HG03095 (cell line): ENCODE measurements around the gene MBIP.
A peak's percentile ranks its signal among the peaks of the same experiment; 100 is the strongest.
"Not testable (repeated sequence)": the region's sequence is repeated elsewhere in the genome, so short reads cannot be mapped to it uniquely, and the experiment has no call there.

Experiments used
- ATAC-seq: cut with Tn5 transposase; IDR thresholded peaks from one replicate; pipeline ENCODE4 v1.9.1; 2021; ENCODE audit warnings: moderate library complexity; ENCODE audit not compliant: unreplicated experiment

Gene MBIP, protein sequence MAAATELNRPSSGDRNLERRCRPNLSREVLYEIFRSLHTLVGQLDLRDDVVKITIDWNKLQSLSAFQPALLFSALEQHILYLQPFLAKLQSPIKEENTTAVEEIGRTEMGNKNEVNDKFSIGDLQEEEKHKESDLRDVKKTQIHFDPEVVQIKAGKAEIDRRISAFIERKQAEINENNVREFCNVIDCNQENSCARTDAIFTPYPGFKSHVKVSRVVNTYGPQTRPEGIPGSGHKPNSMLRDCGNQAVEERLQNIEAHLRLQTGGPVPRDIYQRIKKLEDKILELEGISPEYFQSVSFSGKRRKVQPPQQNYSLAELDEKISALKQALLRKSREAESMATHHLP

GRCh38 chr14:36320200-36320896 lies at the start of gene MBIP:
MBIP (minus strand) TSS chr14:36320637; CDS start chr14:36320588, 49 bp downstream.
- peak; percentile 95 for ATAC-seq

GRCh38 chr14:36367985-36368774 lies 47.7 kb upstream of the MBIP start:
- ATAC-seq: no peak

DNA sequence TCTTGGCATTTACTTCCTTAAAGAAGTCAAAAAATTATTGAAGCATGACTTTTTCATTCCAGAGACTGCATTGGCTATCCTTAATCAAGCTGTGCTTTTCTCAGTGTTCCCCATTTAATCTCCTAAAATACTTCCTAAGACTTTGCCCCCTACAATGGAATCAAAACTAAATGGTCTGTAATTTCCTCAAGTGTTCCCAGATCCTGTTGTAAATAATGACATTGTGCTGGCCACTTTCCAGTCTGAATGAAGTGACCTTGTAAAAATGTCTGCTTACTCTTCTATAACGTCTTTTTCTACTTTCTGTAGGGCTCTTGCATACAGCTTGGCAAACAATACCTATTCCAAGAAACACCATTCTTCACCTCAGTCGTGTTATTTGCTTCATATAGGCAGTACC lies 45.3 kb upstream of the MBIP start:
- no peak for ATAC-seq

DNA sequence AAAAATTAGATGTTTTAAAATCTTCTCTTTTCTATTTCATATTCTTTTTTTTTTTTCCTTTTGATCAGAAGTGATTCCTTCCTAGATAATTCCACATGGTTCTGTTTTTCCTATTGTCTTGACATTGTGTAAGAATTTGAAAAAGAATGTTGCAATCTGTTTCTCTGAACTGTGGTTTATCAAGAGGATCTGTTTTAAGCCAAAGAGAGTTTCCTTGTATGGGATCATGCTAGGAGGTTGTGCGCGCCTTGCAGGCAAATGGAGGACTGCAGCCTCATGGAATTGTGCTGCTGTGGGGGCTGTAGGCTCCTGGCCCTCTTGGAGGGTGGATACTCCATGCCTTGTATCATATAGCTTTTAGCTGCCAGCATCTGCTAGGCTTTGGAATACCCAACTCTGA lies 43.3 kb upstream of the MBIP start:
- ATAC-seq: no peak

- no peak for ATAC-seq
Measured at GRCh38 chr14:36362648-36363047, 42.2 kb upstream of the MBIP start.

DNA sequence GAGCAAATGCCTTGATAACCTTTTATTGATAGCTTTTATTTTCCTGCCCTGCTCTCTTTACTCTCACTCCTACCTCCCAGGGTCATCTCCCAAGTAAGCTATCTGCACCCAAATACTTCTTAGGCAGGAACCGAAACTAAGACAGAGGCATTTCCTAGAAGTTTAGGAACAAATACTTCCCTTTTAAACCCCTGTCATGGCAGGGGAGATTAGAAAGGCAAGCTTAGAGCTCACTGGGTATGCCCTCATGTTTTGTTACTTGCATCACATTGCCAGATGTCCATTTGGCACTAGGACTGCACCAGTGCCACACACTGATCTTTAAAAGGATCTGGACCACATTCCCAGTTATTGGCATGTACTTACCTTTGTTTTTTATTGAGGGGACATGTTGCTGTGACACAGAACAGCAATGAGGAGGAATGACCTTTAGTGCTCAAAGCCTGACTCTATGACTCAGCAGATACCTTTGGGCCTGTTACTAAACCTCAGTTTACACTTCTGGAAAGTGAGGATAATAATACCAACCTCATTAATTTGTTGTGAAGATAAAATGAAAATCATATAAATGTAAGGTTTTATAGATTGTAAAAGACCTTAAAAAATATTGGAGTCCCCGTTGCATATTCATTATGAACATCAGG lies 40.9 kb upstream of the MBIP start:
- no peak for ATAC-seq

- no peak for ATAC-seq
Measured at GRCh38 chr14:36356862-36357261, 36.4 kb upstream of the MBIP start.

GRCh38 chr14:36346052-36346451 lies 25.6 kb upstream of the MBIP start:
- no peak for ATAC-seq

DNA sequence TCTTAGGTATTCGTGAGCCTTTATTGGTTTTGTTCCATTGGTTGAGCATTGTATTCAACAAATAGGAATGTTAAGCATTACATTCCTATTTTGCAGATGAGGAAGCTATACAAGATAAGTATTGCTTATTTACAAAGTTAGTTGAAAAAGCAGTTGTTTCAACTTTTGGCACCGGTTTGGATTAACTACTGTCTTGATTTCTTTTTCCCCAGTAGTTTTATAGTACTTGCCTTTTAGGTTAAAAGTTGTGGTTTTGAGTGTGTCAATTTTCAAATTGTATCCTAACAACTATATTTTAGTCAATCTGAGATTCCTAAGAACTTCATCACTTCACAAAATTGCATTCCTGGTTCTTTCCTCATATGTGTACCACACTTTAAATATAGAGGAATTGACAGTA lies 23.8 kb upstream of the MBIP start:
- ATAC-seq: no peak

DNA sequence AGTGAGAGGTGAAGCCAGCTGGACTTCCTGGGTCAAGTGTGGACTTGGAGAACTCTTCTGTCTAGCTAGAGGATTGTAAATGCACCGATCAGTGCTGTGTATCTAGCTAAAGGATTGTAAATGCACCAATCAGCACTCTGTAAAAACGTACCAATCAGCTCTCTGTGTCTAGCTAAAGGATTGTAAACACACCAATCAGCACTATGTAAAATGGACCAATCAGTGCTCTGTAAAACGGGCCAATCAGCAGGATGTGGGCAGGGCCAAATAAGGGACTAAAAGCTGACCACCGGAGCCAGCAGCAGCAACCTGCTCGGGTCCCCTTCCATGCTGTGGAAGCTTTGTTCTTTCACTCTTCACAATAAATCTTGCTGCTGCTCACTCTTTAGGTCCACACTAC lies 21.4 kb upstream of the MBIP start:
- not testable (repeated sequence) for ATAC-seq

DNA sequence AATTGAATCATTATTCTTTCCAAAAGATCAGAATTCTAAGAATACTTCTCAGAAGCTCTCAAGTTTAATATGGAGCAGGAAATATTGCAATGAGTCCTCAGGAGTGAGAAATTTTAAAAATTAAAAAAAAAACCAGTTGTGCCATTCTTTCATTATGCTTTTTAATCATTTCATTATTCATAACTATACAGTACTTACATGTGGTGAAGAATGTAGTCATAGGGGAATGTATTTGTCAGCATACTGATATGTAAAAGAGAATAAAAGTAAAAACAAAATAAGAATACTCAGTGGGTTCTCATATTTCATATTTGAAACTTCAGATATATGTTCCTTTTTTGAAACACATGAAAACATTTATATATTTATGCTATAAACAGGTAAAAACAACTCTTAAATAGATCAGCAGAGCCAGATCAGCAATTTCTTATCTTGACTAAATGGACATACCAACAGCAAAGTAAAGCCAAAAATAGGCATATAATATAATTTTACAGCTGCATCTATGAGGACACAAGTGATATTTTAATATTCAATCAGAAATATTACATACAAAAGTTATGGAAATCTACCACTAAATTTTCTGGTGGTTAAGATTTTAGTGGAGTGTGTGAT lies 19.9 kb upstream of the MBIP start:
- ATAC-seq: no peak

GRCh38 chr14:36339816-36340215 lies 19.4 kb upstream of the MBIP start:
- ATAC-seq: no peak

DNA sequence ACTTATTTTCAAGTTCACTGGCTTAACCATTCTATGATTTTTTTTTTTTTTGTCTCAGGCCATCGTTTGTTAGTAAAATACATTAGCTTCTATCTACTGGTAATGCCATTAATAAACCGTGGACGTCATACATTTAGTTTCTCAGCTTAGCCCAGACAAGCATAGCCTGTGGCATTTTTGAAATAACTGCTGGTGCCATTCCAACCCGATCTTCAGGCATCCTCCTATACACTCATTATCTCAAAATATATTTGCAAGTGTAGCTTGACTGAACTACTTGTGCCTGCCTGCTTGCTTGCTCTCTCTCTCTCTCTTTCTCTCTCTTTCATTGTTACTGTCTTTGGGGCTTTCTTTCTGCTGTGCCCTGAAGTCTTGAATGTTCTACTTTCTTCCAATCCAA lies 12.7 kb upstream of the MBIP start:
- ATAC-seq: no peak

GRCh38 chr14:36327573-36327972 lies 7.1 kb upstream of the MBIP start:
- ATAC-seq: not testable (repeated sequence)

DNA sequence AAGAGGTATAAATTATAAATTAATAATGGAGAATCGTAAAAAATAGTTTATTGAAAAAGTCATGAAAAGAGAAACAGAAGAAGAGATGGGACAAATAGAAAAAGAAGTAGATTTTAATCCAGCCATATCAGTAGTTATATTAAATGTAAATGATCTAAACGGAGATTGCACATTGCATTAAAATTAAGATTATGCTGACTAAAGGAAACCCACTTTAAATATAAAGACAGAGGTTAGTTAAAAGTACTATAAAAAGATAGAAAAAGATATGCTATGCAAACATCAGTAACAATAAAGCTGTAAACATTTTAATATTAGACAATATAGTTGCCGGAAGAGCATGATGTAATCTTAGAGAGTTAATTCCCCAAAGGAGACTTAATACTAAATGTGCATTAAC lies 5.4 kb upstream of the MBIP start:
- ATAC-seq: no peak

- no peak for ATAC-seq
Measured at GRCh38 chr14:36324897-36325296, 4.5 kb upstream of the MBIP start.

DNA sequence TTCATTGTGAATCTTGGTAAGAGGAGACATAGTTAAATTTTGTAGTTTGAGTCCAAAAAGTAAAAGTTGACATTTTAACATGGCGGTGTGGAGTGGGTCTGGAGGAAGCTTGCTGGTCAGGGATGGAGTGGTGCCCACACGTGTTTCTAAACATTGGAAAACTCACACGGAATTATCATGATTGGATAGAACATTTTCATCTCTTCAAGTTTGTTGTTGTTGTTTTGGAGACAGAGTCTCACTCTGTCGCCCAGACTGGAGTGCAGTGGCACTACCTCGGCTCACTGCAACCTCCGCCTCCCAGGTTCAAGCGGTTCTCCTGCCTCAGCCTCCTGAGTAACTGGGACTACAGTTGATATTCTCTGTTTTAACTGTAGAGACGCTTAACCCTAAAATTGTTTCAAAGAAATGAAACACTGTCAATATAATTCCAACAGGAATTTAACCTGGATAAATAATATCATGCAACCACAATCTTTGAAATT lies 502 bp upstream of the MBIP start:
- peak; percentile 21 for ATAC-seq

DNA sequence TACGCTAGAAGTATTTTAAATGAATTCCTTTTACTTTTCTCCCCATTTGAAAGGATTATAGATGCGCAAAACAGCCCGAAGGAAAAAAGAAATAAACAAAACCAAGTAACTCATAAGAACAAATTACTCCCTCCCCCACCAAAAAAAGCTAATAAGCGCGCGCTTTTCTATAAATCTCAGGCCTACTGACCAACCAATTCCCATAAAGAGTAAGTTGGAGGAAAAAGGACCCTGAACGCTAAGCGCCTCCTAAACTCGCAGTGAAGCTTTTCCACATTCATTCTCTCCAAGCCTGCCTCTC lies 588 bp downstream of the MBIP start:
- ATAC-seq: no peak

- no peak for ATAC-seq
Measured at GRCh38 chr14:36317650-36318049, 2.8 kb downstream of the MBIP start.

GRCh38 chr14:36316131-36316530 lies 4.3 kb downstream of the MBIP start:
- no peak for ATAC-seq
